HepG2 (cell line): ENCODE results near the gene C18orf63. TPM values are rescaled to one million over a fixed set of nuclear protein-coding genes. Genes with fewer than 3 reads are reported as not detected.

Experiments used
- ATAC-seq: fragments of 200-7000 bp; cut with Tn5 transposase; 3 replicates; pipeline ENCODE4 v1.9.1; 2020; ENCODE audit warnings: mild to moderate bottlenecking, moderate library complexity
- BruUV-seq: library from RNA; stranded (reverse); fragments of 400-500 nt; replicated peaks from 2 replicates; lab custom pipeline; 2021; lab: Mats Ljungman, UMichigan
- CTCF ChIA-PET: fragments of 300-600 bp; formaldehyde crosslinking; extraction: SDS; loops from one replicate; lab custom pipeline; 2021; ENCODE audit warnings: low total read pairs, inconsistent platforms, low intra/inter-chr PET ratio; lab: Yijun Ruan, JAX
- POLR2A ChIA-PET: fragments of 350-600 bp; sonication (Branson Sonifier 250); formaldehyde crosslinking; loops from one replicate; lab custom pipeline; 2020; ENCODE audit warnings: antibody characterized with exemption, inconsistent platforms; lab: Yijun Ruan, JAX
- DNase-seq: peaks from one replicate; pipeline ENCODE4 v3.0.0-alpha.2; 2015; ENCODE audit warnings: low spot score
- FAIRE-seq: peaks from 3 replicates; lab custom pipeline; 2011; peaks lifted over from hg19 to GRCh38; lab: Jason Lieb, UNC
- H2AFZ ChIP-seq: one replicate; pipeline ENCODE4 v1.6.1; 2011; ENCODE audit warnings: low read length, inconsistent platforms
- H3K27ac ChIP-seq: fragments of 300-600 bp; 3 replicates; pipeline ENCODE4 v1.8.0; 2011; ENCODE audit warnings: mixed run types, mild to moderate bottlenecking, mixed read lengths, low read length, inconsistent platforms; ENCODE audit not compliant: insufficient read depth; ENCODE audit errors: extremely low read length
- H3K27me3 ChIP-seq, 2 experiments: fragments of 200-600 bp in 1 of 2; 2 replicates in 1 of 2; 3 replicates in 1 of 2; pipeline versions ENCODE4 v1.6.0 to v1.8.0; 2011; ENCODE audit warnings: low read length in 2 of 2, mild to moderate bottlenecking in 2 of 2, moderate library complexity in 2 of 2, inconsistent platforms in 1 of 2; ENCODE audit not compliant: insufficient read depth in 2 of 2, control insufficient read depth in 1 of 2
- H3K36me3 ChIP-seq, 2 experiments: fragments of 200-600 bp in 1 of 2; replicated peaks in 1 of 2; 2 replicates in 1 of 2; 3 replicates in 1 of 2; pipeline versions ENCODE4 v1.5.1 to v1.8.0; 2011; ENCODE audit warnings: low read length in 2 of 2, inconsistent platforms in 1 of 2; ENCODE audit not compliant: insufficient read depth in 2 of 2, control insufficient read depth in 1 of 2
- H3K4me1 ChIP-seq: 2 replicates; pipeline ENCODE4 v1.5.1; 2012; ENCODE audit warnings: low read length, inconsistent platforms; ENCODE audit not compliant: insufficient read depth
- H3K4me2 ChIP-seq: 2 replicates; pipeline ENCODE4 v1.6.0; 2011; ENCODE audit warnings: low read depth, low read length, inconsistent platforms
- H3K4me3 ChIP-seq, 3 experiments: fragments of 200-600 bp in 1 of 3; sonication (generic), shearing (Covaris generic) in 1 of 3; replicated peaks in 1 of 3; 2 replicates each; pipeline ENCODE4 v1.5.1; 2011 to 2016; ENCODE audit warnings: low read length in 3 of 3, inconsistent platforms in 2 of 3, low read depth in 2 of 3, mild to moderate bottlenecking in 2 of 3, control low read depth in 1 of 3, mixed read lengths in 1 of 3; ENCODE audit not compliant: insufficient read depth in 1 of 3
- H3K79me2 ChIP-seq: one replicate; pipeline ENCODE4 v1.6.1; 2011; ENCODE audit warnings: low read length, inconsistent platforms; ENCODE audit not compliant: insufficient read depth
- H3K9ac ChIP-seq: 2 replicates; pipeline ENCODE4 v1.6.0; 2011; ENCODE audit warnings: mild to moderate bottlenecking, low read depth, low read length, inconsistent platforms; ENCODE audit not compliant: insufficient read depth
- H3K9me3 ChIP-seq: 2 replicates; pipeline ENCODE4 v1.5.1; 2012; ENCODE audit warnings: mild to moderate bottlenecking, low read length
- H4K20me1 ChIP-seq: 2 replicates; pipeline ENCODE4 v1.6.0; 2011; ENCODE audit warnings: inconsistent platforms, mild to moderate bottlenecking, low read length, moderate library complexity; ENCODE audit not compliant: insufficient read depth
- CHD2 ChIP-seq: IDR thresholded peaks from 2 replicates; pipeline ENCODE4 v1.6.1; 2011; ENCODE audit warnings: low read depth, low read length, improper control_type of control experiment
- JUNB ChIP-seq: sonication (generic); formaldehyde crosslinking; IDR thresholded peaks from 2 replicates; pipeline ENCODE4 v1.8.0; 2022; ENCODE audit warnings: missing genetic modification reagents, mild to moderate bottlenecking, borderline replicate concordance
- WGBS: methylation state at CpG from one replicate; pipeline ENCODE4 v1.1.6; 2017; ENCODE audit warnings: low lambda C conversion rate; 5-methylcytosine and 5-hydroxymethylcytosine counted together
- in situ Hi-C: cut with HindIII; loops from 2 replicates; pipeline ENCODE4 v1.10.0; 2017; ENCODE audit warnings: low pct_unique_long_range_greater_than_20kb; ENCODE audit not compliant: extremely low pct_ligation_motif_present
- intact Hi-C: fragments of 100-400 bp; cut with micrococcal nuclease; formaldehyde crosslinking; loops from one replicate; pipeline ENCODE4 v1.10.0; 2022; ENCODE audit not compliant: unreplicated experiment
- polyA plus RNA-seq, 8 experiments: library from polyadenylated mRNA; depleted of rRNA in 3 of 8; stranded (reverse) in 7 of 8; unstranded in 1 of 8; fragments of >200 nt; fragmentation: Illumina TruSeq in 4 of 8; extraction: Trizol in 4 of 8; gene quantifications; 2 replicates each; pipeline versions ENCODE4 v1.2.1 to v1.2.3, GENCODE V29; 2011 to 2016; ENCODE audit warnings: low read depth in 4 of 8, missing spikeins in 1 of 8, mixed read lengths in 1 of 8; ENCODE audit not compliant: insufficient read depth in 1 of 8
- total RNA-seq, 5 experiments: library from RNA; depleted of rRNA; stranded (reverse); fragments of >200 nt; fragmentation: Illumina TruSeq; extraction: Trizol; gene quantifications; 2 replicates each; pipeline ENCODE4 v1.2.3, GENCODE V29; 2016; ENCODE audit warnings: low read depth in 1 of 5
- TF ChIP-seq, protein P1 (sequence below): sonication (generic); formaldehyde crosslinking; IDR thresholded peaks from 2 replicates; pipeline ENCODE4 v1.5.0; 2020; ENCODE audit warnings: mild to moderate bottlenecking, missing genetic modification reagents, moderate library complexity
- TF ChIP-seq, protein P2 (sequence below): sonication (generic); formaldehyde crosslinking; IDR thresholded peaks from 2 replicates; pipeline ENCODE4 v1.8.1; 2023; ENCODE audit warnings: mild to moderate bottlenecking, missing genetic modification reagents

The C18orf63 gene
- total and polyA plus RNA-seq, 2 of the 13 experiments (the other 11 are each of a cell fraction or from before 2014, with no cell fraction given), result 0.01 TPM; not detected in 1

DNA sequence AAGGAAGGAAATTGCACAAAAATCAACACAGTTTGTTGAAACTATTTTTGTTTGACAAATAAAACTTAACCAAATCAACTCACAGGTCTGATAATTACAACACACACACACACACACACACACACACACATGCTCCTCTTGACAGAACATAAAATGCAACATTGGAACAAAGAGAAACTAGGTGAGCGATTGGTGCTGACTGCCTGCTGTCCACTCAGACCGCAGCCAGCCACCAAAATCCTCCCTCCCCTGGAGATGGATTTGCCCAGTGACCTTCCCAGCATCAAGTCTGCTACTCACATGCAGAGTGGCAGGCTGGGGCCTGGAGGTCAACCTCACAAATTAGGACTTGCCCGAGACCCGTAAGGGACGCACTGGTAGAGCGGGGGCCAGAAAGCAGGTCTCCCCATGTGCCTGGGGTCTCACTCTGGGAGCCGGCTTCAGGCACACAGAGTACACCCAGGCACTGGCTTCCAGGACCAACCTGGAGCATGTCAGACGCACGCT lies 80.1 kb downstream of the C18orf63 start:
- Histone ChIP-seq H3K4me3 (no peak overlapping the region), H3K79me2 (no peaks in the 10 kb centered on the region), H3K9ac (no peak overlapping the region), H3K9me3 (no peaks in the 10 kb centered on the region), H3K4me1 (no peaks in the 10 kb centered on the region), H3K36me3 (no peaks in the 10 kb centered on the region), H4K20me1 (no peaks in the 10 kb centered on the region), H3K27ac (no peak overlapping the region), H3K27me3 (peaks cover 1 to 54% of the 10 kb centered on the region in 2 experiments), H3K4me2 (no peak overlapping the region), H2AFZ (no peak overlapping the region)
- ChIA-PET CTCF (no interaction called here), POLR2A (no interaction called here)
- ATAC-seq (no peak), FAIRE-seq (no peak), DNase-seq (no peak)
- in situ Hi-C loops (no loop called here), intact Hi-C loops (no loop called here)
- TF ChIP-seq CHD2, result no peak
- no peak for TF ChIP-seq JUNB
- TF ChIP-seq, protein P1, sequence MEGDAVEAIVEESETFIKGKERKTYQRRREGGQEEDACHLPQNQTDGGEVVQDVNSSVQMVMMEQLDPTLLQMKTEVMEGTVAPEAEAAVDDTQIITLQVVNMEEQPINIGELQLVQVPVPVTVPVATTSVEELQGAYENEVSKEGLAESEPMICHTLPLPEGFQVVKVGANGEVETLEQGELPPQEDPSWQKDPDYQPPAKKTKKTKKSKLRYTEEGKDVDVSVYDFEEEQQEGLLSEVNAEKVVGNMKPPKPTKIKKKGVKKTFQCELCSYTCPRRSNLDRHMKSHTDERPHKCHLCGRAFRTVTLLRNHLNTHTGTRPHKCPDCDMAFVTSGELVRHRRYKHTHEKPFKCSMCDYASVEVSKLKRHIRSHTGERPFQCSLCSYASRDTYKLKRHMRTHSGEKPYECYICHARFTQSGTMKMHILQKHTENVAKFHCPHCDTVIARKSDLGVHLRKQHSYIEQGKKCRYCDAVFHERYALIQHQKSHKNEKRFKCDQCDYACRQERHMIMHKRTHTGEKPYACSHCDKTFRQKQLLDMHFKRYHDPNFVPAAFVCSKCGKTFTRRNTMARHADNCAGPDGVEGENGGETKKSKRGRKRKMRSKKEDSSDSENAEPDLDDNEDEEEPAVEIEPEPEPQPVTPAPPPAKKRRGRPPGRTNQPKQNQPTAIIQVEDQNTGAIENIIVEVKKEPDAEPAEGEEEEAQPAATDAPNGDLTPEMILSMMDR (CRISPR knock-in tag), result no peak
- TF ChIP-seq, protein P2, sequence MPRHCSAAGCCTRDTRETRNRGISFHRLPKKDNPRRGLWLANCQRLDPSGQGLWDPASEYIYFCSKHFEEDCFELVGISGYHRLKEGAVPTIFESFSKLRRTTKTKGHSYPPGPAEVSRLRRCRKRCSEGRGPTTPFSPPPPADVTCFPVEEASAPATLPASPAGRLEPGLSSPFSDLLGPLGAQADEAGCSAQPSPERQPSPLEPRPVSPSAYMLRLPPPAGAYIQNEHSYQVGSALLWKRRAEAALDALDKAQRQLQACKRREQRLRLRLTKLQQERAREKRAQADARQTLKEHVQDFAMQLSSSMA (CRISPR knock-in tag), result no peak
- BruUV-seq, result no TSS peak
- 69% methylated on average over 9 of the region's 9 CpGs for WGBS
